CD4-positive, alpha-beta T cell treated with Interferon alpha-2 for 1 hour (primary cell): ENCODE data around the gene MRPL33.

ENCODE experiments used
- DNase-seq, 2 donors: peaks; one replicate each; pipeline ENCODE4 v3.0.0-alpha.2; 2020 to 2022

The MRPL33 gene

DNA sequence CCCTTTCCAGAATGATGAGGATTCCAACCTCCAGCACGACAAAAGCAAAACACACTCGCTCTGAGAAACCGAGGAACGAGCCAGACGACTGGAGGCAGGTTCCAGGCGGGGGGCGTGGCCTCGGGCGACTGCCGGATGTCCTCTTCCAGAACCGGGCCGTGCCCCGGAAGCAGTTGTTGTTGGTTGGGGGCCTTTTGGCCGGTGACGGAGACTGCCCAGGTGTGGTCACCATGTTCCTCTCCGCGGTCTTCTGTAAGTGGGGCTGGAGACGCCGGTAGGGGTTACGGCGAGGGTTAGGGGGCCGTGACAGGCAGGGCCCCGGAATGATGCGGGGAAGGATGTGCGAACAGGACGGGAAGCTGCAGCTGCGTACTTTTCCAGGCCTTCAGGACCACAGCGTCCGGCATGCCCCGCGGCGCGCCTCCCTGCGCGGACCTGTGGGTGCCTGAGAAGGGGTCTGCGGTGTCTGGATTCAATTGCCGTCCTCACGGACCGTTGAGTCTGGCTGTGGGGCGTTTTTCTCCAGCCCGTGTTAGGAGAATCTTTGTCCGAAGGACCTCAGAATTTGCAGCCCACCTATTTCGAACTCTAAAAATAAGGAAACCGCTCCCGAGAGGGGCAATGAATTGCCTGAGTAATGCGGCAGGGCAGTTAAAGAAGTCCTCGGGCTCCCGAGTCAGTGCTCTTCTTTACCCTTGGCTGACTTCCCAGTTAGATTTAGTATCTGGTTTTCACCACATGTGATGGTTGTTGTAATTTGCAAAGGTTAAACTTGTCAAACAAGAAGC lies at the start of gene MRPL33:
Gene MRPL33 (plus strand): TSS at position 172 of the 788 bp plus-strand sequence. CDS start 59 bp downstream, at position 231.
- peak; percentile 89 to 90 for DNase-seq

DNA sequence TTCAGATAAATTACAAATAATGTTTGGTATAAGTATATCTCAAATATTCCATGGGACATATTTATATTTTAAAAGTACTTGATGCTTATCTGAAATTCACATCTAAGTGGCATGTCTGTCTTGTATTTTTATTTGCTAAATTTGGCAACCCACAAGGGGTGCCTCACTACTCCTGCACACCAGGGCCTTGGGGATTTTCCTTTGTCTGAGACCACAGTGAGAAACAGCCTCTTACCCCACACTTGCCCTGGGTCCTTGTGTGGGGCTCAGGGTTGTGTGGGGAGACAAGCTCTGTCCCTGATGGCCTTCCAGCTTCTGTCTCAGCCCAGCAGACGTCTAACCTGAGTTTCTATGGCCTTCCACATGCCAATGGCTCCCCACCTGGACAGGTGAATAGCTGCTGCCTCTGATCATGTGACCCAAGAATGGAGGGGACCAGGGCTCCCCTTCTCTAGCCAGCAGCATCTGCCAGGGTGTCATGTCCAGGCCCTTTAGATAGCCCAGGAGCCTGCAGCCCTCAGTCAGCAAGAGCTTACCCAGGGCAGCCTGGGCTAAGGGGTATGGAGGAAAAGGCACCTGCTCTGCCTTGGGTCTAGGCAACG lies 49.5 kb upstream of the MRPL33 start:
- DNase-seq = no peak

DNA sequence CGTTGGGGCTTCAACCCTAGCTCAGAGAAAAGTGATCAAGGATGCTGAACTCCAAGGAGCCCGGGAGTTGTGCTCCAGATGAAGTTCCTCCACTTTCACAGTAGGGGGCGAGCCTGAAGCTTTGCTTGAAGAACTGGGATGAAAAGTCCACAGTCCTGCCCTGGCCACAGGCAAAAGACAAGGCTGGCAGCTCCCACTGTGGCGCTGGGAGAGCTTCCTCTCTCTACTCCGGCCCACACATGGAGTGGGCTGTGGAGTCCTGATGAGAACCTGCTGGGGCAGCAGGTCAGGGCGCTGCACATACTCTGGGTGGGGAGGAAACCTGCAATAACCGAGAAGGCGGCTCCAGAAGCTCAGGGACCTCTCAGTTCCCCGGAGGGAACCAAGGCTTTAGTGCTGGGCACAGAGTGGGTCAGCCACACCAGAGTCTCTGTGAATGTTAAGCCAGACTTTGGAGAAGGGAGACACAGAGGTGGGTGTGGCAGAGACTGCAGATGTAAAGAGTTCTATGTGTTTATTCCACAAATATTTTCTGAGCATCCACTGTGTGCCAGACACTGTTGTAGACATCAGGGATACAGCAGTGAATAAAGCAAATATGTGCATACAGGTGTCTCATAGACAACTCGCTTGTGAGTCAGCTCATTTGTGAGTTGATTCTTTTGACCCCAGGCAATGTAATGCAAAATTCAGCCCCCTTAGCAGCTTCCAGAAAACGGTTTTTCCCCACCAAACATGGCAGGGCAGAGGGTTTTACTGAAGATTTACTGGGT lies 48.0 kb upstream of the MRPL33 start:
- DNase-seq = peak; percentile 15 to 34

DNA sequence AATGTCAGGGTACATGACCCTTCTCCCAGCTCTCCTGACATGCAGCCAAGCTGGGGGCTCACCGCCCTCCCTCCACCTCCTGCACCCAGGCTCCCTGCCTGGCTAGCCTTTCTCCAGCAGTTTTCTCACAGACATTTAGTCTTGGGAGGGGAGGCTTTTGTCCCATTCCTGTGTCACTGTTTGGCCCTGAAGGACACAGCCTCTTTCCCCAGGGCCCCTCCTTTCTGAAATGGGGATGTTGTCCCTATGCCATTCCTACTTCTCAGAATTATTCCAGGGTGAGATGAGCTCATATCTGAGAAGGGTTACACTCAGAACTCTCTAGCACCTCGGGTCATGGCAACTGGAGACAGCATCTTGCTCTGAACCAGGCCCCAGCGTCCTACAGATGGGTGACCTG lies 47.3 kb upstream of the MRPL33 start:
- DNase-seq = no peak

DNA sequence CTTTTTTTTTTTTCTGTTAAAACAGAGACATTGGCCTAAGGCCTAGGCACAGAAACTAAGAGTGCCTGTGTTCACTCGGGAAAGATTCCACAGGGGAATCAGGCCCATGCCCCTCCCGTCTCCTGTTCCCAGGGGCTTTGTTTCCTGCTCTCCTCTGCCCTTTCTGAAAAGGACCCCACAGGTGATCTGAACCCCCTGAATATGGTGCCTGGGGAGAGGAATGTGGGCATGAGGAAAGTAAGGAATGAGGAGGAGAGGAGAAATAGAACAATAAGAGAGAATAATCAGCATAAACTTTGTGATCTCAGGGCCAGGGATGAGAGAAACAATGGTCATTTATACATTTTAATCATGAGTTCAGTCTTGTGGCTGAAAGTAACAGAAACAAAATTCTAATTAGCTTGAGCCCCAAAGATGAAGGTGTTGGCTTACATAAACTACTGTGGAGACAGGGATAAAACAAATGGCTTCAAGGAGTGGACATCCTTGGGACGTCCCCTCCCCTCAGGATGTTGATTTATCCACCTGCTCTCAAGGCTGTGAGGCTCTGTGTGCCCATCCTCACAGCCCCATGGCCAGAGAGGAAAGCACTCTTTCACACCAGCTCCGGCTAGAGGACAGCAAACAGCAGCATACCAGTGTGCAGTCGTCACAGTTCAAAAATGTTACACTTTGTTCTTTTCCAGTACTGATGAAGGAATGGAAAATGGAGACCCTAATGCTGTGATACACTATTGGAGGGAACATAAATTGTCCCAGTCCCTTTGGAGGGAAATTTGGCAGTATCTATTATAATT lies 46.4 kb upstream of the MRPL33 start:
- DNase-seq = no peak

DNA sequence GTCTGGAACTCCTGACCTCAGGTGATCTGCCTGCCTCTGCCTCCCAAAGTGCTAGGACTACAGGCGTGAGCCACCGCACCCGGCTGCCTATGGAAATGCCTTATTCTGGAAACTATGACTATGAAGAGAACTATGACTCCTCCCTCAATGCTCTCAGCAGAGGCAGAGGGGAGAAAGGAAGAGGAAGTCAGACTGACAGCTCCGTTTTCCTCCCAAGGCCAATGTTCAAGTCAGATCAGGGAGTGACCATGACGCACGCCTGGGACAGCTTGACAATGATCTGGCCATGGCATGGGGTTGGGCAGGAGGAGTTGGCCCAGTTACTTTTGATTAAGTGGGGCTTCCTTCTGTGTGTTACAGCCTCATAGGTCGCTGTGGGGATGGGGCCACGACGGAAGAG lies 44.3 kb upstream of the MRPL33 start:
- DNase-seq = peak in 1 of 2 donors; percentile 28

DNA sequence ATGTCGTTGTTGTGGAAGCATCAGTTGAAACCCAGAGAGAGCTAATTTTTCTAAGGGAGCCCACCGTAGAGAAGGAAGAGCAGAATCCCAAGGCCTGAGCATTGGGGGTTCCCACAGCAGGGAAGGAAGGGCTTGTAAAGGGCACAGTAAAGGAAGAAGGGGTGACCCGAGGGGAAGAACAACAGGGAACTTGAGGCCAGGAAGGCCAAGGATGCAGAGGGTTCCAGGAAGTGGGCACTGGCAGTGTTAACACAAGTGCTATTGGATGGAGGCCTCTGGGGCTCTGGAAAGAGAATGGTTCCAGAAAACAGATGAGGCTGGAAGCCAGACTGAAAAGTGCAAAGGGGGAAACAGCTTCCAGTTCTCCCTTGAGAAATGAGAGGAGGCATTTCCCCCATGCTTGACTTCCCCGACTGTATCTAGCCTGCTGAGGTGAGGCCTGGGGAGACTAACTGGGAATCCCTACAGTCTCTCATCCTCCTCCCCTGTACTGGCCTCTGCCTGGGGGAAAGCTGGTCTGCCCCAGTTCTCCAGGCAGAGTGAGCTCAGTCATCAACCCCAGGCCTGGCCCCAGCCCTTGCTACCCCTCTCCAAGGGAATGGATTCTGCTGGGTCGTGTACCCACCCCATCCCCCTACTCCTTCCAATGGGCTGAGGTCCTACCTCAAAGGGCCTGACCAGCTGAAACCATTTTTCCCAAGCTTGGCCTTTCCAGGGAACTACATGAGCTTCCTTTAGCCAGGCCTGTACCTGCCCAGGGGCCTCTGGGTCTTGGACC lies 43.2 kb upstream of the MRPL33 start:
- no peak for DNase-seq

DNA sequence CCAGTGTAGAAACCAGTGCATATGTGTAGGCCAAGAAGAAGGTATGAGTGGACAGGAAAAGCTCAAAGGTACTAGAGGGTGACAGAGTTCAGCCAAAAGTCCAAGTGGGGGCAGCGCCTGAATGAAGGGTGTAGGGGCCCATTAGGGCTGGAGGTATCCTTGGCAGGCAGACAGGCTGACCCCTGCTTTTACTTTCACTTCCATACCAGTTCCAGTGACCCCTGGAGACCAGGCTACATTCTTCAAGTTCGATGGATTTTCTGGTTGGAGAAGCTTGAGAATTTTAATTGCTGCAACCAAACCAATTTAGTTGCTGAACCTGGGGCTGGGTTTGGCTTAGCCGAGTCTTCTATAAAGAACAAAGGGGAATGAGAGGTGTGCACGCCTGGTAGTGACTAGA lies 42.3 kb upstream of the MRPL33 start:
- no peak for DNase-seq

DNA sequence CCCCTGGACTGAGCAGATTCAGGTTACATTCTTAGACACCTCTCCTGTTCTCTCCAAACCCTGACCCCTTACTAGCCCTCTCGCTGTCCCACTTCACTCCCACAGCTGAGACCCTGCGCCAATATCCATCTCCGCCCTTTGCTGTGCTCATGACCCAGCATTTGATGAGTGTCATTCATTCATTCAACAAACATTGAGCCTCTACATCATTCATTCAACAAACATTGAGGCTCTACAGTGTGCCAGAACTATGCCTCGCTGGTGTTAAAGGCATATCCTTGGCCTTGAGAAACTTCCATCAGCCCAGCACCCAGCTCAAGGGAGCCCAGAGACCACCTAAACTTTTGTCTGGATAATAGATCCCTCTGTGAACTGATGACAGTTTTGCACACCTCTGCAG lies 41.9 kb upstream of the MRPL33 start:
- DNase-seq = no peak

DNA sequence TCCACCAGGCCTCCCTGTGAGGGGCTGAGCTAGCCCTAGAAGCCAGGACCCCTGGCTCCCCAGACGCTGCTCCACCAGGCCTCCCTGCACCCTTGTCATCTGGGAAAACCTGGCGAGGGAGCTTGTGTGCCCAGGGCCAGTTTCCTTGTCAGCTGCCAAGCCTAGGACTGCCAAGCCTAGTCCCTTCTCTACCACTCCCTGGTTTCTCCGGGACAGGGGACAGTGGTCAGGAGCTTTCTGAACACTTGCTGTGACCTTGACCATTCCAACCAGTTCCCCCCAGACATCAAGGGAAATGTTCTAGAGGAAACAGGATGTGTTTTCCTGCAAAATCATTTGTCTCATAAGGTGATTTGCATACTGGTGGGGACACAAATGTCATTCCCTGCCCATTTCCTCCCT lies 41.3 kb upstream of the MRPL33 start:
- no peak for DNase-seq

DNA sequence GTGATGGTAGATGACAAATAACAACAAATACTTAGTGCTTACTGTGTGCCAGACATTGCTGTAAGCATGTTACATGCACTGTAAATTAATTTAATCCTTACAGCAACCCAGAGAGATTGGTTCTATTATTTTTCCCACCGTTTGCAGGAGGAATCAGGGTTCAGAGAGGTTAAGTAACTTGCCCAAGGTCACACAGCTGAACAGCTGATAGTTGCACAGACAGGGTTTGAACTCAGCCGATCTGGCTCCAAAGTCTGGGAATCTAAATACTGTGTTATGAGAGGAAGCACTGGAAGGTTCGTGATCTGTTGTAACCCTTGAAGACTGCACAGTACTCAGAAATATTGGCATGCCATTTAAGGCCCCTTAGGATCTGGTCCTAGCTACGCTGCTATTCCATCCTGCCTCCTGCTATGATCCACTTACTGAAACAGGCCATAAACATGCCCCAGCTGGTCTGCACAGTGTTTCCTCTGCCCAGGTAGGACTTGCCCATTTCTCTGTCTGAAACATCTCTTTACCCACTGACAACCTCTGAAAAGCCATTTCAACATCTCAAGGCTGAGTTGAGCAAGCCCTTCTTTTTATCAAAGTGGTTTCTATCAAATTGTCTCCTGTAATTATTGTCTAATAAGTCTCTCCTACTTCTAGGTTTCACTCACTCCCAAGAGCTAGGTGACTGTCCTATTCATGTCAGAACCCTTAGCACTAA lies 40.4 kb upstream of the MRPL33 start:
- no peak for DNase-seq

DNA sequence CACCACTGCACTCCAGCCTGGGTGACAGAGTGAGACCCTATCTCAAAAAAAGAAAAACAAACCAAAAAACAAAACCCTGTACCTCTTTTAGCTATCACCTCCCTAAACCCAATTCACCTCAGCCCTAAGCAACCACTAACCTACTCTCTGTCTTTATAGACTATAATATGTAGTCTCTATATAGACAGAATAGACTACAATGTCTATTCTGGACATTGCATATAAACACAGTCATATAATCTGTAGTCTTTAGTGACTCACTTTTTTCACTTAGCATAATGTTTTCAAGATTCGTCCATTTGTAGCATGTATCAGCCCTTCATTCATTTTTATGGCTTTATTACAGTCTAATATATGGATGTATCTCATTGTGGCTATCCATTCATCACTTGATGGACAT lies 37.2 kb upstream of the MRPL33 start:
- no peak for DNase-seq

DNA sequence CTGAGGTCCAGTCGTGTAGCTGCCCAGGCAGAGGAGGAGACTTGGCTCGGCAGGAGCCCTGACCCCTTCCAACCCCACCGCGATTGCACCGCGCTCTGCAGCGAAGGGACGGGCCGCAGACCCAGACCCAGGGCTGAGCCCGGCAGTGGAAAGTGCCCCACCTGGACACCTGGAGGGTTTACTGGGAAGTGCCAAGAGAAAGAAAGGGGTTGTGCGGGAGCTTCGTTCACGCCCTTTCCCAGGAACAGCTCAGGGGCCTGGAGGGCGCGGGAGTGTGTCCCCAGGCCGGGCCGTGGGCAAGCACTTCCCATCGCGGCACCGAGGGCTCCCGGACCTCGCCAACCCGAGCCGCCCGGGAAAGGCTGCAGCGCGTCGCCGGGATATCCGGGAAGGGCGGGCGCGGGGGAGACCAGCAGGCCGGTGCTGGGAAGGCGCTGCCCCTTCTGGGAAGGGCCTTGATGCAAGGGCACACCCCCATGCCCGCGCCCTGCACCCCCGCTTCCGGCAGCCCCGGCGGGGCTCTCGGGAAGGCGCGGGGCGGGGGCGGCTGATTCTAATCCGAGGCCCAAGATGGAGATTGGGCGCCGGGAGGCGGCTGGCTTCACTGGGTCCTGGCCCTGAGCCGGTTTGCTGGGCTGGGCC lies 36.1 kb upstream of the MRPL33 start:
- DNase-seq = peak; percentile 62 to 70

DNA sequence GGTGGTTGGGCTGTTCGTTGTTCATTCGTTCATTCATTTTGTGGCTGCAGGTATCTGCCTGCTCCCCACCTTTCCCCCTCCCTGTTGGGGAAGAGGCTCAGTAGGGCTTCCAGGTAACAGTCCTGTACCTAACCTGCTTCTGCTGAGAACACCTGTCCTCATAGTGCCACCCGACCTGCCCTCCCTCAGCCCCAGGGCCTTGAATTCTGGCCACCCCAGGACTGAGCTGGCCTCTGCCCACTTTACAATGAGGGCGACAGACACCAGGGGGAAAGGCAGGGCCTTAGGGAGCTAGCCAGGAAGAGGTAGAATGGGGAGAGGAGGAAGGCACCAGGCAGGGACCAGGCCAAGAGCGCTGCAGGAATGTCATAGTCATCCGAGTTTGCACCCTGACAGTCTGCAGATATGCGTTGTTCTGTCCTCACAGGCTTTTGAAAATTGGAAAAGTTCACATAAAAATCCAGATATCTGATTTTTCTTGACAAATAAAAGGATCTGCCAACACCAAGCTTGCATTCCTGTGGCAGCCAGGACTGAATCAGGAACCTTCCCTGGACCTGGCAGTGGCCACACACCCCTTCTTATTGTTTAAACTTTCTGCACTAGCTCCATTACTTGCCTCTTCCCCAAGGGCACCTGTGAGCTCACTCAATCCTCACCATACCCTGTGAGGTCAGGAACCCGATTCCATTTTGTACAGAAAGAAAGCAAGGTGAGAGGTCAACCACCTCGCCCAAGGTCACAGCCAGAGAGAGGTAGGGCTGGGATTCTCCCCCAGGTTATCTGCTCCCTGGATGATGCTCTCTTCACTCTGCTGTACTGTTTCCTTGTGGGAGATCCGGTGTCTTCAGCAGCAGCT lies 35.3 kb upstream of the MRPL33 start:
- DNase-seq = no peak

DNA sequence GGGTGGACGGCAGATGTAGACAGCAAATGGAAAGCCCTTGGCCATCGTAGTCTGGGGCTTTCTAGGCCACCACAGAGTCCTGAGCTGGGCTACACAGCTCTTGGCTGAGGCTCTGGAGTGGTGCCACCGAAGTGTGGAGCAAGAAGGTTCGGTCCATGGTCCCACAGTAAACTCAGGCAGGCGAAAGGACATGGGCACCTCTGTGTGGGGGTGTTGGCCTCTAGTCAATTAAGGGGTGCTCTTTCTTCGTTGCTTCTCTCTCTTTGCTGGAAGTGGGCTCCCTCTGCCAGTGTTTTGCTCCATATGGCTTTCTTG lies 34.7 kb upstream of the MRPL33 start:
- no peak for DNase-seq

DNA sequence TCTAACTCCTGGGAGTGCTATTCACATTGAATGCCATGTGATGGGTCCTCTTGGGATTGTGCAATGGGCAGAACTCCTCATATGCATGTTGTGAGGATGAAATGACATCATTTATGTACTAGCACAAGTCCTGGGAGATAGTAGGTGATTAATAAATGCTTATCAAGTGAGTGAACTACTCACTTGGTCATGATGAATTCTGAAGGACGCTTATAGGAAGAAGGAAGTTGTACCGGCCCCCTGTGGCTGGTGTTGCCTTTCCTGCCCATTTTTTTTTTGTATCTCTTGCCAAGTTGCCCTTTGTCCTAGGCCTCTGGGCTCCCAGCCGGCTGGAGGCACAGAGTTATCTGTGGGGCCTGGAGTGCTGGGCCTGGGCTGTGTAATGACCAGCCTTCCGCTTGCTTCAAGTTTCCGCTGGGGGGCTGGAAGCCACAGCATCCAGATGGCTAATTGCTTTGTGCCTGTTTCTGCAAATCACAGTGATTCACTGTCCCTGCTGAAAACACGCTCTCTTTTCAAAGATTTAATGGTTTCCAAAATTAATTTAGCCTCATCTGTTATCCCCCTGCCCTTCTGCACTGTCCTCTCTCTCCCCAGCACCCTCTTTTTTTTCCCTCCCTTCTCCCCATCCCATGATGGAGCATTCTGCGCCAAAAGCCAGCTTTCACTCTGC lies 33.7 kb upstream of the MRPL33 start:
- no peak for DNase-seq

DNA sequence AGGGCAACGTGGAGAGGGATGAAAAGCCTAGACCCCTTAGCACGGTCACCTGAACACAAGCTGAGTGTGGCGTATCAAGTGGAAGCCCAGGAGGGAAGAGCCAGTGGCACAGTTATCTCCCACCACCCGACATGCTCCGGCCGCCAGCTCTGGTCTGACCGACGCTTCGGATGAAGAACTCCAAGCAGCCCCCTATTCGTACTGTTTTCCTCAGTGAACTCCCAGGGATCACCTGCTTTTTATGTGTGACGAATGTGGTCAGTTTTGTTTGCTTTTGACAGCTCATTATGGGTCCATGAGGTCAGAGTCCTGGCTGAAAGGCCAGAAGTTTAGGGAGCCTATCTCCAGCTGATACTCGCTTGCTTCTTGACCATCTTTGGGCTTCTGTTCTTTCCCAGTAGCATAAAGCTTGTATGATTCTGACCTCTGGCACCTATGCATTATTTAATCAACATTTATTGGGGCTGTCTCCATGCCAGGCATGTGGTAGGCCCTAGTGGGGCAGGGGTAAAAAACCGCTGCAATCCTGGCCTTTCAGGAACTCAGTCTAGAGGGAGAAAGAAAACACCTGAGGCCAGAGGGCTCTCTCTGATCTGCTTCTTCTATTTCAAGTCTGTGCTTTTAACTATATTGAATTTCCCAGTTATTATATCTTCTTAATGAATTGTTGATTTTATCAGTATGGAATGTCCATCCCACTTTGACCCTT lies 33.0 kb upstream of the MRPL33 start:
- no peak for DNase-seq

DNA sequence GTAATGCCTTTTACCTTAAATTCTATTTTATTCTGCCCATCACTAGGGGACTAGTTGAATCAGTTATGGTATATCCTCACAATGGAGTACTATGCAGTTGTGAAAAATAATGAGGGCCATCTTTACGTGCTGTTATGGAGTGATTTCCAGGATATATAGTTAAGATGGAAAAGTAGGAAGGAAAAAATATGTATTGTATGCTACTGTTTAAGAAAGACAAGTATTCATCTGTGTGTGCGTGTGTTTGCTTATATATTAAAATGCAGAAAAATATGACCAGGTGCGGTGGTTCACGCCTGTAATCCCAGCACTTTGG lies 32.5 kb upstream of the MRPL33 start:
- DNase-seq = no peak

DNA sequence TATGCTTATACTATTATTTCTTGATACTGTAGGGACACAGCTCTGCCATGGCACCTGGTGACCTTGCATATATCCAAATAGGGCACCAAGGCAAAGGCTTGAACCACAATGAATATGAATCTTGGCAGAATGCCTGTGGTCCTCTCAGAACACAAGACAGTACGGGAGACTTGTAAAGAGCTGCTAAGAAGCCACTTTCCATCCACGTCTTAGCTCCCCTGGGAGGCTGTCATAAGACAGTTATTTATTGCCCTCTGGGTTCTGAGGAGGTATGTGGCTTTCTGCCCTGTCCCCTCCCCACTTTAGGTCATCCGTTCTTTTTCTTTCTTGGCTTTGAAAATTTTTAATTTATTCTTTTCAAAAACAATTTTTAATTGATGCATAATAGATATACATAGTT lies 29.8 kb upstream of the MRPL33 start:
- no peak for DNase-seq
